Measurements from ENCODE around the gene KCNQ1OT1.

KCNQ1OT1 gene

DNA sequence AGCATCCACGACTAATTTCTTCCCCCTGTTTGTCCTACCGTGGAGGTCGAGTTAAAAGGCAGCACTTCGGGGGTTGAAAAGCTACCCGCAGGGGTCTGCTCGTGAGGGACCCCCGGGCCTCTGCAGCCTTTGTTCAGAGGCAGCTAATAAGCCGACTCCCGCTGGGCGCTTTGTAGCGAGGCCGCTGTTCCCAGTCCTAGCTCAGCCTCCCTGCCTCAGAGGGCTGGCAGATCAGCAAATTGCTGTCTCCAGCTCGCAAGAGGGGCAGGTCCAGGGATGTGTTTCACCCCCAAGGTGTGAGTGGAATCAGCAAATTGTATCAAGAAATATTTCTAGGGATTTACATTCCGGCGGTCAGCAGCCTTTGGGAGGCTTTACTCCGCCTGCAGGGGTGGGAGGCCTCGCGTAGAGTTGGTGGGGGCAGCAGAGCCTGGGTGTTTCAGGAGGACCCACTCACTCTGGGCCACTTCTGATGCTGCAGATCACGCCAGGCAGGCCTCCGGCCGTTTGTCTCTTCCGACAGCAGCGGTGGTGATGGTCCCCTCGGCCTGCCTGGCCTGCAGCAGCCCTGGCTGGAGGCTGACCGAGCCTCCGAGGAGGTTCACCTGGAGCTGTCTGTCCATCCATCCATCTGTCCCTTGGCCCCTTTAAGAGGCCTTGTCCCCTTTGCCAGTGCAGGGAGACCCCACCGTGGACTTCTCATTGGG is 21.6 kb upstream of the KCNQ1OT1 start:
- no peak for FAIRE-seq
- DNase-seq (ENCODE audit: low spot score): no peak

DNA sequence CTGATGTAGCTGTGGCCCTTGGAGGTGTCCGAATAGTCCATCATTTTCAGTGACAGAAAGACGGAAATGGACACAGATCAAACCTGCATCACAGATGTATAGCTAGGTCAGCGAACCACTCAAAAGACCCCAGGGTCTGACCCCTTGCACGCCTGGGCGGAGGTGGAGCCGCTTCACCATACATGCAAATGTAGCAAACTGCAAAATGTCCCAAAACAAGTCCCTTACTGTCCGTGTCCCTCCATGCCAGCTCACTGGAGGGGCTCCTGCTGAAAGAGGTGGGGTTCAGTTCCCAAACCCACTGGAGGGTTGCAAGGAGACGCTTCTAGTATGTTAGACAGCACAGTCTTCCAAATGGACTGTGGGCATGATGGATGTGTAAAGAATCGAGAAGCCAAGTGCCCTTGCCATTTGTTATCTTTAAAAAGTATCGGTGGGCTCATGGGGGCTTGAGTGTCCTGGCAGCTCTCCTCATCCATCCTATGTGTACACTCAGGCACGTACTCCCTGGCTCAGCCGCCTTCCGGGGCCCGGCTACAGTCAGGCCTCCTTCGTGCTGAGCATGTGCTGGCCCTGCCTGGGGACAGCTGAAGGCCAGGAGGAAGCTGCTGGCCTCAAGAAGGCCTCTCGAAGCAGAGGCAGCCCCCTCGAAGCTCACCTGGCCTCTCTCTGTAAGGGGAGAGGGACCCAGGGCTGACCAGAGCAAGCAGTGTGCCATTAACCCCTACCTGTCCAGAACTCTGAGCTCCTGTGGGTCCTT is 20.2 kb upstream of the KCNQ1OT1 start:
- no peak for FAIRE-seq

GRCh38 chr11:2718817-2719438 is 19.1 kb upstream of the KCNQ1OT1 start:
- FAIRE-seq: no peak
- no peak for DNase-seq (ENCODE audit: low spot score)

More for the DNA sequence above, 20.2 kb upstream of the KCNQ1OT1 start:
- DNase-seq (ENCODE audit: low spot score): no peak

DNA sequence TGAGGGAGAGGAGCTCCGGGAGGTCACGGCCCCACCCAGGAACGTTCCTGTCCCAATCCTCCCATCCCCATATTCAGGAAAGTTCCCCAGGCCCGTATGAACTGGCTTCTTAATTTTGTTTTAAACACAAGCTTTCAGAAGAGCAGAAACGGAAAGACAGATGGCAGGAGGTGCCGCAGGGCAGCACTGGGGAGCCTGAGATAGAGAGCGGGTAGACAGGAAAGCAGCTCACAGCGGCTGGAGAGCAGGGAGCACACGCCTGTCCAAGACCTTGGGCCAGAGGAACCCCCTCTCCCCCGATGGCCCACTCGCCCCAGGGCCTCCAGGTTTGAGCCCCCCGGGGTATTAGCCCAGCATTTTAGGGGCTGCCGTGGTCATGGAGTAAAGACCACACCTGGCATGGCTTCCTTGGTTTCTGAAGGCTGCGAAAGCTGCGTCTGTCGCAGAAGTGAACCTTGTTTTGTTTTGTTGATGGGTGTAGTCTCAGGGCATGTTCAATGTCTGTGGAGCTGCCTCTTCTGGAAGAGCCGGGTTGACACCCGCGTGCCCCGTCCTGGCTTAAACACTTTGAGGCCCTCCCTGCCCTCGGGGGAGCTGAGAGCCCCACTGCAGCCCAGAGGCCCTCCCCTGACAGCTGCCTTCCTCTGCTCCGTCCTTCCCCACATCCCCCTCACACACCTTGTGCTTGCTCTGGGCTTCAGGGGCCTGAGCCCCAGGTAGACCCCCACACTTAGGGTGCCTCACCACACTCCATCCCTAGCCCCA is 17.9 kb upstream of the KCNQ1OT1 start:
- FAIRE-seq (no peak), DNase-seq (ENCODE audit: low spot score) (no peak)

DNA sequence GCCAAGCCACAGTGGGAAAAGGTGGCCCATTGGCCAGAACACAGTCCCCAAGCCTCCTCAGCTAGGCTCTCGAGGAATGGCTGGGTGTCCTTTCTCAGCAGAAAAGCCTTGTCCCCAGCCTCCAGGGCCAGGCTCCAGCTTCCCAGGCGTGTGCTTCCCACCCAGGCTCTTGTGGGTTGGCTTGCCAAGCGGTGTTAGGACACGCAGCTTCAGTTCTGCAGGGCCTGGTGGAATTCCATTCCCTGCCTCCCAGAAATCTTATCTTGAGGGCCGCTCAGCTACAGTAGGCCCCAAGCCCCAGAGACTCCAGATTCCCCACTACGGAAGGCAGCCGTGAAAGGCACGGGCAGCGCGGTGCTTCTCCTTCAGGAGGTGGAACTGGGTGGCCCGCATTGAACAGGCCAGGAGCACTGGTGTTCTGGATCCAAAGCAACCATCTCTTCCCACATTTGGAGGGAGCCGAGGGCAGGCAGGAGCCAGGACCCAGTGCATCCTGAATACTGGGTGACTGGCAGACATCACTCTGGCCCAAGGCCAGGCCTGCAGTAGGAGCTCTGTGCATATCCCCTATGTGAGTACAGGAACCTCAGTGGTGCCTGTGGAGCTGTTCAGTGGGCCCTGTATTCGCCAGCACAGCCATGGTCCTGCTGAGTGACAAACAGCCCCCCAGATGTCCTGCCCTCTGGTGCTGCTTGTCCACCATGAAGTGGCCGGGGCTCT is 16.7 kb upstream of the KCNQ1OT1 start:
- FAIRE-seq: no peak
- no peak for DNase-seq (ENCODE audit: low spot score)

GRCh38 chr11:2715716-2716350 is 16.0 kb upstream of the KCNQ1OT1 start:
- no peak for FAIRE-seq

GRCh38 chr11:2714871-2715270 is 15.1 kb upstream of the KCNQ1OT1 start:
- DNase-seq (ENCODE audit: low spot score): no peak
- no peak for FAIRE-seq

More at GRCh38 chr11:2715716-2716350, 16.0 kb upstream of the KCNQ1OT1 start:
- DNase-seq (ENCODE audit: low spot score): no peak

DNA sequence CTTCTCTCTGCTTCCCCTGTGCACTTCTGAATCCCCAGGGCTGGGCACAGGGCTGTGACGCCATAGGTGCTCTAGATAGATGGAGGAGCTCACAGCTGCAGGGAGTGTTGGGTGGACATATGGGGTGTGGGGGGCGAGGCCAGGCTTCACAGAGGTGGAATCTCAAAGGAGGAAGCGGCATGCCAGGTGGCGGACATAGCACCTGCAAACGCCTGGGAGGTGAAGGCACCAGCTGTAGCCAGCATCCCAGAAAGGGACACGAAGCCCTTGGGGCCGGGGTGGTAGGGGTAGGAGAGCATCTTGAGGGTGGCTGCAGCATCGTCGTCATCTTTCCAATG is 14.6 kb upstream of the KCNQ1OT1 start:
- FAIRE-seq: no peak

GRCh38 chr11:2713661-2714462 is 14.1 kb upstream of the KCNQ1OT1 start:
- FAIRE-seq: no peak
- no peak for DNase-seq (ENCODE audit: low spot score)

More for the DNA sequence above, 14.6 kb upstream of the KCNQ1OT1 start:
- DNase-seq (ENCODE audit: low spot score): no peak

- DNase-seq (ENCODE audit: low spot score) (no peak), FAIRE-seq (no peak)
Measured at GRCh38 chr11:2713094-2713493, 13.3 kb upstream of the KCNQ1OT1 start.

DNA sequence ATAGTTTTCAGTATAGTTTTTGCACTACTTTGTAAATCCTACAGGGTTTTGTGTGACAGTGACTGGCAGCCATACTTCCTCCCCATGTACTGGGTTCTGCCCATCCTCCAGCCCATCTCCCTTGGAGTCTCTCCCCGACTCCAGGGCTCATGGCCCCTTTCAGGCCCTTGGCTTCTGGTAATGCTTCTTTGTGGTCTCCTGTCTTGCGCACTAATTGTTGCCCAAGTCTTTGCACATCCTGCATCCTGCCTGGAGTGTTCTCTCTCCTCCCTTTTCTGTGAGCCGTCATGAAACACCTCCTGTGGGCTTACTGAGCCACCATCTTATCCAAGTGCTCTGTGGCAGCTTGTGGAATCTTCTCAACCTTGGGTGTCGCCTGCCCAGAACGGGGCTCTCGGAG is 11.4 kb upstream of the KCNQ1OT1 start:
- DNase-seq (ENCODE audit: low spot score) (no peak), FAIRE-seq (no peak)

- FAIRE-seq: no peak
Measured at GRCh38 chr11:2709429-2709828, 9.6 kb upstream of the KCNQ1OT1 start.

DNA sequence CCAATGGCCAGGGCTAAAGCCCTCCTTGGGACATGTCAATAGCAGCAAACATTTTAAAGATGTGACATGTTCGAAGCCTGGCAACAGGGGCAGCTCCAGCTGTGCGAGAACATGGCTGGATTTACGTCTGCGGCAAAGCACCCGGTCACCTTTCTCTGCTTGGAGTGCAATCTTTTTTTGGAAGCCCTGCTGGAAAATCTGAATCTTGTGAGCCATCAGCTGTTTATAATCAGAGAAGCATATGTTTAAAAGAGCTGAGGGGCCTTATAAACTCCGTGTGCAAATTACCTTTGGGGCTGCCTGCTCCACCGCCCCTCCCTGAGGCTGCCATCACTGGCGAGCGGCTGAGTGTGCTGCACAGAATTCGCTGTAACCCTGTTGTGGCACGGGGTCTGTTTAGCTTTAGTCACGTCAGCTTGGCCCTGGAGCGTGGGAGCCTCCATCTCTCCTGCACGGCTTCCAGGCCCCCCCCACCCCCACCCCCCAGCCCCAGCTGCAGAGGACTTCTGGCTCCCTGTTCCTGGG is 9.0 kb upstream of the KCNQ1OT1 start:
- DNase-seq (ENCODE audit: low spot score) (no peak), FAIRE-seq (no peak)

More at GRCh38 chr11:2709429-2709828, 9.6 kb upstream of the KCNQ1OT1 start:
- no peak for DNase-seq (ENCODE audit: low spot score)

GRCh38 chr11:2708151-2708581 is 8.4 kb upstream of the KCNQ1OT1 start:
- no peak for FAIRE-seq
- DNase-seq (ENCODE audit: low spot score): no peak

GRCh38 chr11:2707736-2708135 is 7.9 kb upstream of the KCNQ1OT1 start:
- FAIRE-seq (no peak), DNase-seq (ENCODE audit: low spot score) (no peak)

DNA sequence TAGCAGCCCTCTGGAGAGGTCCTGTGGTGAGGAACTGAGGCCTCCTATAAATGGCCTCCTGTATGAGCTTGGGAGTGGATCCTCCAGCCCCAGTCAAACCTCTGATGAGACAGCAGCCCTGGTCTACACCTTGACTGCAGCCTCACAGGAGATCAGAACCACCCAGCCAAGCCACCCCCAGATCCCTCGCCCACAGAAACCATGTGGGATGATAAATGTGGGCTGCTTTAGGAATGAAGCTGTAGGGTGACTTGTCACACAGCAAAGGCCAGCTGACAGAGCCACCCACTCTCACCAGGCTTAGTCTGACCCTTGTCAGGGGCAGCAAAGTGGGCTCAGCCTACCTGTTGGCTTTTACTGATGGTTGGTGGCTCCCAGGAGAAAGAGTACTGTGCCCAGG is 6.5 kb upstream of the KCNQ1OT1 start:
- no peak for FAIRE-seq

GRCh38 chr11:2704896-2705606 is 5.3 kb upstream of the KCNQ1OT1 start:
- DNase-seq (ENCODE audit: low spot score) (no peak), FAIRE-seq (no peak)

More for the DNA sequence above, 6.5 kb upstream of the KCNQ1OT1 start:
- no peak for DNase-seq (ENCODE audit: low spot score)

DNA sequence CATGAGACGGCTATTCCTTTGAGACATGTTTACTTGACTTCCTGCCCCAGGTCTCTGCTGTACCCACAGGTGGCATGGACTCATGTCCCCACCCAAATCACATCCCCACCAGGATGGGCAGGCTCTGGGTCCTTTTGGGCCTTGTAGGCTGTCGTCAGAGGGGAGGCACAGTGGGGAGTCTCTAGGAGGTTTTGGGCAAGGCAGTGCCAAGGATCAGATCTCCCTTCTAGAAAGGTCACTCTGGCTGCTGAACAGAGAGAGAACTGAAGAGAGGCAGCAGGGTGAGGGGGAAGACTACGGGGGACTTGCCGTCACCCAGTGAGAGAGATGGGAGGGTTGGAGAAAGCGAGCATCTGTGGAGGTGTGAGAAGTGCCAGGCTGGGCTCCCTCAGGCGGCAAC is 4.6 kb upstream of the KCNQ1OT1 start:
- DNase-seq (ENCODE audit: low spot score): no peak
- no peak for FAIRE-seq
